Hepatocyte (in vitro differentiated cells): ENCODE measurements around the gene MEIS2. TPM values are rescaled to one million over a fixed set of nuclear protein-coding genes. Genes with fewer than 3 reads are reported as not detected.

ENCODE experiments used
- DNase-seq: peaks from one replicate; pipeline ENCODE4 v3.0.0-alpha.2; 2016; ENCODE audit warnings: low spot score
- H2AFZ ChIP-seq: fragments of 200-600 bp; sonication (generic); 2 replicates; pipeline ENCODE4 v1.6.0; 2016; ENCODE audit warnings: antibody characterized with exemption, mild to moderate bottlenecking
- H3K27ac ChIP-seq: fragments of 200-600 bp; sonication (generic); 2 replicates; pipeline ENCODE4 v1.5.1; 2016; ENCODE audit warnings: mild to moderate bottlenecking
- H3K27me3 ChIP-seq: fragments of 200-600 bp; sonication (generic); 2 replicates; pipeline ENCODE4 v1.6.1; 2016
- H3K36me3 ChIP-seq: fragments of 200-600 bp; sonication (generic); replicated peaks from 2 replicates; pipeline ENCODE4 v1.5.1; 2016; ENCODE audit warnings: low read depth; ENCODE audit not compliant: insufficient read depth
- H3K4me1 ChIP-seq: fragments of 200-600 bp; sonication (generic); 2 replicates; pipeline ENCODE4 v1.5.1; 2016; ENCODE audit warnings: mild to moderate bottlenecking, moderate library complexity; ENCODE audit not compliant: insufficient read depth
- H3K4me2 ChIP-seq: fragments of 200-600 bp; sonication (generic); 2 replicates; pipeline ENCODE4 v1.6.0; 2016
- H3K4me3 ChIP-seq: fragments of 200-600 bp; sonication (generic); 2 replicates; pipeline ENCODE4 v1.5.1; 2016; ENCODE audit warnings: mild to moderate bottlenecking
- H3K79me2 ChIP-seq: fragments of 200-600 bp; sonication (generic); 2 replicates; pipeline ENCODE4 v1.6.0; 2017; ENCODE audit warnings: mild to moderate bottlenecking
- H3K9me2 ChIP-seq: fragments of 200-600 bp; sonication (generic); replicated peaks from 2 replicates; pipeline ENCODE4 v1.6.0; 2017; ENCODE audit warnings: mild to moderate bottlenecking; ENCODE audit not compliant: insufficient read depth
- H3K9me3 ChIP-seq: fragments of 200-600 bp; sonication (generic); 2 replicates; pipeline ENCODE4 v1.5.1; 2016; ENCODE audit warnings: low read depth, mild to moderate bottlenecking
- H4K20me1 ChIP-seq: fragments of 200-600 bp; sonication (generic); 2 replicates; pipeline ENCODE4 v1.6.0; 2016; ENCODE audit warnings: mild to moderate bottlenecking; ENCODE audit not compliant: insufficient read depth, poor library complexity, severe bottlenecking
- EZH2 ChIP-seq: fragments of 200-600 bp; sonication (generic); IDR thresholded peaks from 2 replicates; pipeline ENCODE4 v1.6.1; 2016; ENCODE audit warnings: antibody characterized with exemption, mild to moderate bottlenecking, borderline replicate concordance
- EZH2phosphoT487 ChIP-seq: fragments of 200-600 bp; sonication (generic); IDR thresholded peaks from one replicate; pipeline ENCODE4 v1.6.1; 2018; ENCODE audit warnings: antibody characterized with exemption, mild to moderate bottlenecking, low read depth, moderate library complexity; ENCODE audit not compliant: unreplicated experiment, severe bottlenecking
- WGBS: methylation state at CpG from one replicate; pipeline ENCODE4 v1.1.6; 2016; ENCODE audit warnings: low lambda C conversion rate; ENCODE audit errors: missing lambda C conversion rate; 5-methylcytosine and 5-hydroxymethylcytosine counted together
- polyA plus RNA-seq: library from polyadenylated mRNA; unstranded; fragments of >200 nt; fragmentation: Nextera tagmentation; extraction: Ambion mirVana; gene quantifications from 2 replicates; pipeline ENCODE4 v1.2.1, GENCODE V29; 2016
- total RNA-seq: library from RNA; depleted of rRNA; stranded (reverse); fragments of >200 nt; gene quantifications from 2 replicates; pipeline ENCODE4 v1.2.3, GENCODE V29; 2014
- TF ChIP-seq, protein P1 (sequence below): fragments of 200-600 bp; sonication (generic); IDR thresholded peaks from 2 replicates; pipeline ENCODE4 v1.5.1; 2016; ENCODE audit warnings: antibody characterized with exemption, mild to moderate bottlenecking; ENCODE audit not compliant: poor library complexity

Gene MEIS2
- total and polyA plus RNA-seq, 2 experiments from 2014 or later = 20.6 to 33.5 TPM

DNA sequence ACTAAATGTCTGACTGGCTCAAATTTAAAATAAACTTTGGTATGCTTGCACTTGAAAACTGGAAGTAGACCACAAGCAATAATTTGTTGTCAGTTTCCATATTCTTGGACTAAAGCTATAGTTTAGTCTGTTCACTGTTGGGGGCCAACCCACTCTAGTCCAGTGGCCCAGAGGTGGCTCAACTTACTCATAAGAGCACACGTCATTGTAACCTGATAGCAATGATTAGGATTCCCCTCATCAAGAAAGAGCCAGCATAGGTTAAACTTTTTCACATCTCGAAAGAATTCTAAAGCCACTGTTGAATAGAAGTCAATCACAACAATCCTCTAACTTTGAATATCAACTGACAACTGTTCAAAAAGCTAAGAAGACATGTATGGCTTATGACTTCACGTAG is 147.0 kb downstream of the MEIS2 start:
- H3K4me2 ChIP-seq = no peak overlapping the region
- peaks cover 4% of the 10 kb centered on the region for H3K27me3 ChIP-seq
- no peak overlapping the region for H3K4me3 ChIP-seq
- DNase-seq = no peak
- H3K79me2 ChIP-seq = peaks cover 2% of the 10 kb centered on the region
- H3K27ac ChIP-seq = no peak overlapping the region
- H3K9me2 ChIP-seq = no peaks in the 10 kb centered on the region
- H3K4me1 ChIP-seq = no peaks in the 10 kb centered on the region
- H3K36me3 ChIP-seq = no peaks in the 10 kb centered on the region
- no peak overlapping the region for H2AFZ ChIP-seq
- no peaks in the 10 kb centered on the region for H4K20me1 ChIP-seq
- H3K9me3 ChIP-seq = no peaks in the 10 kb centered on the region
- WGBS = 75% methylated on average over 3 of the region's 3 CpGs
- TF ChIP-seq EZH2 = no peak
- TF ChIP-seq, protein P1, sequence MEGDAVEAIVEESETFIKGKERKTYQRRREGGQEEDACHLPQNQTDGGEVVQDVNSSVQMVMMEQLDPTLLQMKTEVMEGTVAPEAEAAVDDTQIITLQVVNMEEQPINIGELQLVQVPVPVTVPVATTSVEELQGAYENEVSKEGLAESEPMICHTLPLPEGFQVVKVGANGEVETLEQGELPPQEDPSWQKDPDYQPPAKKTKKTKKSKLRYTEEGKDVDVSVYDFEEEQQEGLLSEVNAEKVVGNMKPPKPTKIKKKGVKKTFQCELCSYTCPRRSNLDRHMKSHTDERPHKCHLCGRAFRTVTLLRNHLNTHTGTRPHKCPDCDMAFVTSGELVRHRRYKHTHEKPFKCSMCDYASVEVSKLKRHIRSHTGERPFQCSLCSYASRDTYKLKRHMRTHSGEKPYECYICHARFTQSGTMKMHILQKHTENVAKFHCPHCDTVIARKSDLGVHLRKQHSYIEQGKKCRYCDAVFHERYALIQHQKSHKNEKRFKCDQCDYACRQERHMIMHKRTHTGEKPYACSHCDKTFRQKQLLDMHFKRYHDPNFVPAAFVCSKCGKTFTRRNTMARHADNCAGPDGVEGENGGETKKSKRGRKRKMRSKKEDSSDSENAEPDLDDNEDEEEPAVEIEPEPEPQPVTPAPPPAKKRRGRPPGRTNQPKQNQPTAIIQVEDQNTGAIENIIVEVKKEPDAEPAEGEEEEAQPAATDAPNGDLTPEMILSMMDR = no peak
- TF ChIP-seq EZH2phosphoT487 = no peak

DNA sequence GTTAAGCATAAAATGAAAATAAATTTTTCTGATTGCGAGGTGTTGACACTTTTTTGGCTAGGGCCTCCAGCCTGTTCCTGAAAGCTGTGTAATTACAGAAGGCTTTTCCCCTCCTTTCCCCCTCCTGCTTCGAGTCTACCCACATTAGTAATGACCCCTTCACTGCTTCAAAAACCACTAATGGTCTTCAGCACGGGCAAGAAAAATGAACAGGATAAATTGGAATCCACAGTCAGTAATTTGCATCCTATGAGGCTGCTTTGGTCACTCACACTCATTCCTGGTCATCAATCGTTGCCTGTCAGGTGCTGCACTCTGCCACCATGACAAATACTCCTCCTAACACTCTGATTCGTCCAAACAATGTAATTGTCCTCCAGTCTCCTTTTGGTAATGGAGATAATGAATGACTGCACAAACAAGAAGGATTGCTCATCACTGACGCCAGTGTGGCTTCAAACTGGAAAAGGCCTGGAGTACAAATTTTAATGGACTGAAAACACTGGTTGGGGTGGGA is 148.6 kb downstream of the MEIS2 start:
- H3K27me3 ChIP-seq = peaks cover 4% of the 10 kb centered on the region
- WGBS = 48% methylated on average over 6 of the region's 6 CpGs
- H3K4me1 ChIP-seq = no peaks in the 10 kb centered on the region
- H3K4me3 ChIP-seq = no peak overlapping the region
- no peak overlapping the region for H3K27ac ChIP-seq
- no peak overlapping the region for H3K4me2 ChIP-seq
- DNase-seq = no peak
- no peak overlapping the region for H2AFZ ChIP-seq
- peaks cover 2% of the 10 kb centered on the region for H3K79me2 ChIP-seq
- H3K9me2 ChIP-seq = no peaks in the 10 kb centered on the region
- no peak for TF ChIP-seq EZH2phosphoT487
- no peak for TF ChIP-seq EZH2
- TF ChIP-seq, protein P1 = no peak
- no peaks in the 10 kb centered on the region for H3K36me3 ChIP-seq
- H3K9me3 ChIP-seq = no peaks in the 10 kb centered on the region
- H4K20me1 ChIP-seq = no peaks in the 10 kb centered on the region

DNA sequence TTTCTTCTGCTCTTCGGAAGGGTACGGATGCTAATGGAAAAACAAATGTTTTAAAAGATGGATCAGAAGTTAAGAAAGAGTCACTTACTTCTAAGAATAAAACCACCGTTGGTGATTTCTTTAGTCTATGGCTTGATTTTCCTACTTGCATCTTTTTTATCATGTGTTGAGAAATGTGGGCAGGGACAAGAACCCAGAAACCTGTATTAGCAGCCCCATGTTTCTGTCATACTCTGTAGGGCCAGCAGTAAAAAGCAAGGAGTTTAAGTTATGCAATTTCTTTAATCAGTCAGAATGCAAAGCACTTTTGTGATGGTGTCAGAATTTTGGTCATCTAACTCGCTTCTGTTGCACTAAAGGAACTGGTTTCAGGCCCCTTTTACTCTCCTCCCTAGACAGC is 150.0 kb downstream of the MEIS2 start:
- no peak overlapping the region for H3K4me3 ChIP-seq
- no peaks in the 10 kb centered on the region for H3K9me3 ChIP-seq
- 93% methylated on average over 4 of the region's 4 CpGs for WGBS
- no peak for DNase-seq
- H3K27ac ChIP-seq = no peak overlapping the region
- H3K9me2 ChIP-seq = no peaks in the 10 kb centered on the region
- no peaks in the 10 kb centered on the region for H3K36me3 ChIP-seq
- H3K4me2 ChIP-seq = no peak overlapping the region
- TF ChIP-seq, protein P1 = no peak
- TF ChIP-seq EZH2 = no peak
- no peak for TF ChIP-seq EZH2phosphoT487
- peaks cover 2% of the 10 kb centered on the region for H3K79me2 ChIP-seq
- H2AFZ ChIP-seq = no peak overlapping the region
- no peaks in the 10 kb centered on the region for H4K20me1 ChIP-seq
- H3K27me3 ChIP-seq = peaks cover 4% of the 10 kb centered on the region
- H3K4me1 ChIP-seq = no peaks in the 10 kb centered on the region
